Measurements from ENCODE around the gene DAAM2. TPM values are rescaled to one million over a fixed set of nuclear protein-coding genes. Genes with fewer than 3 reads are reported as not detected.

The DAAM2 gene
- total RNA-seq, 1 donor from 2014 or later: 0.59 TPM

- Mint-ChIP-seq H3K27ac (ENCODE audit: unreplicated experiment) (no peak overlapping the region), H3K36me3 (ENCODE audit: unreplicated experiment) (no peaks in the 10 kb centered on the region)
These were observed 42.7 kb downstream of the DAAM2 start for GRCh38 chr6:39834866-39835265.

GRCh38 chr6:39835821-39836295, 43.7 kb downstream of the DAAM2 start:
- Mint-ChIP-seq H3K4me1 (ENCODE audit: low read depth, unreplicated experiment) (no peaks in the 10 kb centered on the region), H3K27me3 (ENCODE audit: unreplicated experiment) (peaks cover 3% of the 10 kb centered on the region), H3K36me3 (ENCODE audit: unreplicated experiment) (no peaks in the 10 kb centered on the region), H3K9me3 (ENCODE audit: unreplicated experiment) (no peaks in the 10 kb centered on the region), H3K4me3 (ENCODE audit: unreplicated experiment) (no peak overlapping the region), H3K27ac (ENCODE audit: unreplicated experiment) (no peak overlapping the region)
- DNase-seq: no peak
- TF ChIP-seq CTCF (IDR thresholded peaks at IDR 0.05; ENCODE audit: partially characterized antibody, unreplicated experiment): no peak

More at GRCh38 chr6:39834866-39835265, 42.7 kb downstream of the DAAM2 start:
- Mint-ChIP-seq H3K4me3 (ENCODE audit: unreplicated experiment) (no peak overlapping the region), H3K27me3 (ENCODE audit: unreplicated experiment) (peaks cover 3% of the 10 kb centered on the region), H3K9me3 (ENCODE audit: unreplicated experiment) (no peaks in the 10 kb centered on the region), H3K4me1 (ENCODE audit: low read depth, unreplicated experiment) (no peaks in the 10 kb centered on the region)
- TF ChIP-seq CTCF (IDR thresholded peaks at IDR 0.05; ENCODE audit: partially characterized antibody, unreplicated experiment): no peak
- no peak for DNase-seq

GRCh38 chr6:39836606-39837005, 44.4 kb downstream of the DAAM2 start:
- no peaks in the 10 kb centered on the region for H3K4me1 Mint-ChIP-seq (ENCODE audit: low read depth, unreplicated experiment)
- no peak for DNase-seq
- peaks cover under 1% of the 10 kb centered on the region for H3K9me3 Mint-ChIP-seq (ENCODE audit: unreplicated experiment)
- H3K4me3 Mint-ChIP-seq (ENCODE audit: unreplicated experiment): no peak overlapping the region
- H3K36me3 Mint-ChIP-seq (ENCODE audit: unreplicated experiment): no peaks in the 10 kb centered on the region
- TF ChIP-seq CTCF (IDR thresholded peaks at IDR 0.05; ENCODE audit: partially characterized antibody, unreplicated experiment): no peak
- no peak overlapping the region for H3K27ac Mint-ChIP-seq (ENCODE audit: unreplicated experiment)
- peaks cover 6% of the 10 kb centered on the region for H3K27me3 Mint-ChIP-seq (ENCODE audit: unreplicated experiment)

- Mint-ChIP-seq H3K4me3 (ENCODE audit: unreplicated experiment) (no peak overlapping the region), H3K4me1 (ENCODE audit: low read depth, unreplicated experiment) (no peaks in the 10 kb centered on the region), H3K27ac (ENCODE audit: unreplicated experiment) (no peak overlapping the region), H3K36me3 (ENCODE audit: unreplicated experiment) (no peaks in the 10 kb centered on the region), H3K27me3 (ENCODE audit: unreplicated experiment) (peaks cover 6% of the 10 kb centered on the region), H3K9me3 (ENCODE audit: unreplicated experiment) (peaks cover 2% of the 10 kb centered on the region)
- TF ChIP-seq CTCF (IDR thresholded peaks at IDR 0.05; ENCODE audit: partially characterized antibody, unreplicated experiment): no peak
- no peak for DNase-seq
These were observed 47.3 kb downstream of the DAAM2 start for GRCh38 chr6:39839445-39839844.

- no peaks in the 10 kb centered on the region for H3K4me1 Mint-ChIP-seq (ENCODE audit: low read depth, unreplicated experiment)
- H3K36me3 Mint-ChIP-seq (ENCODE audit: unreplicated experiment): no peaks in the 10 kb centered on the region
- H3K27ac Mint-ChIP-seq (ENCODE audit: unreplicated experiment): no peak overlapping the region
- no peak for DNase-seq
- H3K9me3 Mint-ChIP-seq (ENCODE audit: unreplicated experiment): peaks cover 2% of the 10 kb centered on the region
- H3K27me3 Mint-ChIP-seq (ENCODE audit: unreplicated experiment): peaks cover 6% of the 10 kb centered on the region
- TF ChIP-seq CTCF (IDR thresholded peaks at IDR 0.05; ENCODE audit: partially characterized antibody, unreplicated experiment): no peak
- H3K4me3 Mint-ChIP-seq (ENCODE audit: unreplicated experiment): no peak overlapping the region
These were observed 48.6 kb downstream of the DAAM2 start for GRCh38 chr6:39840781-39841180.

Data from glutamatergic neuron (in vitro differentiated cells).